GM12878 (cell line): ENCODE results near the gene TTLL1. TPM values are rescaled to one million over a fixed set of nuclear protein-coding genes. Genes with fewer than 3 reads are reported as not detected.
"Not testable (repeated sequence)": the region's sequence is repeated elsewhere in the genome, so short reads cannot be mapped to it uniquely, and the experiment has no call there.

Experiments
- ATAC-seq: fragments of 200-7000 bp; cut with Tn5 transposase; 3 replicates; pipeline ENCODE4 v1.9.1; 2020; ENCODE audit warnings: mild to moderate bottlenecking, moderate library complexity
- BruUV-seq: library from RNA; stranded (reverse); fragments of 400-500 nt; replicated peaks from 2 replicates; lab custom pipeline; 2021; lab: Mats Ljungman, UMichigan
- CTCF ChIA-PET: fragments of 300-600 bp; sonication (Branson Sonifier 250); formaldehyde crosslinking; extraction: SDS; loops from one replicate; lab custom pipeline; 2021; ENCODE audit warnings: inconsistent platforms; lab: Yijun Ruan, JAX
- POLR2A ChIA-PET: fragments of 350-600 bp; formaldehyde crosslinking; extraction: SDS; loops from one replicate; lab custom pipeline; 2021; ENCODE audit warnings: inconsistent platforms; lab: Charles Lee
- RAD21 ChIA-PET: fragments of 300-600 bp; sonication (Branson Sonifier 250); formaldehyde crosslinking; loops from one replicate; lab custom pipeline; 2023; ENCODE audit warnings: antibody characterized with exemption; ENCODE audit not compliant: unreplicated experiment; lab: Charles Lee
- SMC1A ChIA-PET: fragments of 300-600 bp; sonication (Branson Sonifier 250); formaldehyde crosslinking; loops from one replicate; lab custom pipeline; 2023; ENCODE audit not compliant: unreplicated experiment, uncharacterized antibody; lab: Charles Lee
- DNase-seq: peaks from one replicate; pipeline ENCODE4 v3.0.0-alpha.2; 2011; ENCODE audit warnings: low read depth, low spot score
- FAIRE-seq: peaks from 3 replicates; lab custom pipeline; 2011; peaks lifted over from hg19 to GRCh38; lab: Jason Lieb, UNC
- H2AFZ ChIP-seq: 2 replicates; pipeline ENCODE4 v1.6.0; 2011; ENCODE audit warnings: low read depth, low read length, control low read depth; ENCODE audit not compliant: control insufficient read depth
- H3K27ac ChIP-seq: 2 replicates; pipeline ENCODE4 v1.5.1; 2011; ENCODE audit warnings: control low read depth; ENCODE audit not compliant: control insufficient read depth, insufficient read depth
- H3K27me3 ChIP-seq, 2 experiments: replicated peaks in 1 of 2; 2 replicates each; pipeline versions ENCODE4 v1.6.0 to v1.6.1; 2011; ENCODE audit warnings: low read length in 1 of 2; ENCODE audit not compliant: control insufficient read depth in 2 of 2, insufficient read depth in 2 of 2
- H3K36me3 ChIP-seq, 2 experiments: 2 replicates each; pipeline ENCODE4 v1.5.1; 2011; ENCODE audit warnings: low read length in 1 of 2; ENCODE audit not compliant: control insufficient read depth in 2 of 2, insufficient read depth in 2 of 2
- H3K4me1 ChIP-seq: 2 replicates; pipeline ENCODE4 v1.6.1; 2011; ENCODE audit warnings: mild to moderate bottlenecking, low read length, moderate library complexity, mixed read lengths; ENCODE audit not compliant: control insufficient read depth, insufficient read depth
- H3K4me2 ChIP-seq: 2 replicates; pipeline ENCODE4 v1.6.0; 2011; ENCODE audit warnings: control low read depth; ENCODE audit not compliant: control insufficient read depth, insufficient read depth
- H3K4me3 ChIP-seq: fragments of 200-600 bp; sonication (generic); 2 replicates; pipeline ENCODE4 v1.5.1; 2016
- H3K79me2 ChIP-seq: 2 replicates; pipeline ENCODE4 v1.6.0; 2011; ENCODE audit warnings: low read length; ENCODE audit not compliant: control insufficient read depth, insufficient read depth
- H3K9ac ChIP-seq: 2 replicates; pipeline ENCODE4 v1.8.0; 2011; ENCODE audit warnings: low read length, control low read depth, mixed read lengths; ENCODE audit not compliant: control insufficient read depth, insufficient read depth
- H3K9me3 ChIP-seq: replicated peaks from 3 replicates; pipeline ENCODE4 v1.5.1; 2011; ENCODE audit warnings: mild to moderate bottlenecking, low read length; ENCODE audit not compliant: control insufficient read depth, insufficient read depth
- H4K20me1 ChIP-seq: 2 replicates; pipeline ENCODE4 v1.6.0; 2011; ENCODE audit not compliant: control insufficient read depth, insufficient read depth
- LARP7 ChIP-seq: fragments of 450-650 bp; IDR thresholded peaks from 2 replicates; pipeline ENCODE4 v1.6.1; 2017; ENCODE audit warnings: mild to moderate bottlenecking
- MEF2B ChIP-seq: fragments of 450-650 bp; IDR thresholded peaks from 2 replicates; pipeline ENCODE4 v1.6.1; 2018; ENCODE audit warnings: mild to moderate bottlenecking, moderate library complexity; ENCODE audit not compliant: partially characterized antibody, poor library complexity, severe bottlenecking
- NRF1 ChIP-seq: conservative IDR thresholded peaks from 2 replicates; pipeline ENCODE4 v1.6.1; 2011; ENCODE audit warnings: mild to moderate bottlenecking, low read depth, low read length, improper control_type of control experiment
- POLR2A ChIP-seq: IDR thresholded peaks from 2 replicates; pipeline ENCODE4 v1.6.1; 2011; ENCODE audit warnings: low read depth, mild to moderate bottlenecking, low read length
- RB1 ChIP-seq: fragments of 450-650 bp; formaldehyde crosslinking; IDR thresholded peaks from 2 replicates; pipeline ENCODE4 v1.6.1; 2017; ENCODE audit warnings: mild to moderate bottlenecking, borderline replicate concordance
- RELA ChIP-seq: fragments of 450-650 bp; IDR thresholded peaks from 2 replicates; pipeline ENCODE4 v1.8.0; 2014; ENCODE audit warnings: borderline replicate concordance; ENCODE audit not compliant: partially characterized antibody
- SMARCA5 ChIP-seq: fragments of 450-650 bp; IDR thresholded peaks from 2 replicates; pipeline ENCODE4 v1.6.1; 2017; ENCODE audit warnings: mild to moderate bottlenecking
- SPI1 ChIP-seq: IDR thresholded peaks from 2 replicates; pipeline ENCODE4 v1.6.1; 2011; ENCODE audit warnings: low read depth, mild to moderate bottlenecking, low read length, moderate library complexity, borderline replicate concordance; ENCODE audit not compliant: insufficient read depth
- YBX1 ChIP-seq: fragments of 450-650 bp; IDR thresholded peaks from 2 replicates; pipeline ENCODE4 v1.6.1; 2016; ENCODE audit warnings: antibody characterized with exemption
- ZNF207 ChIP-seq: fragments of 450-650 bp; IDR thresholded peaks from 2 replicates; pipeline ENCODE4 v1.6.1; 2014; ENCODE audit warnings: antibody characterized with exemption, mild to moderate bottlenecking, borderline replicate concordance
- WGBS: methylation state at CpG from one replicate; pipeline ENCODE4 v1.1.6; 2016; ENCODE audit warnings: low lambda C conversion rate; ENCODE audit not compliant: insufficient replicate concordance, insufficient coverage; ENCODE audit errors: missing lambda C conversion rate; 5-methylcytosine and 5-hydroxymethylcytosine counted together
- in situ Hi-C: fragments of 300-500 bp; cut with MboI; formaldehyde crosslinking; loops from 9 replicates; pipeline ENCODE4 v1.14.3; 2018; ENCODE audit warnings: mixed read lengths
- intact Hi-C: fragments of 100-400 bp; cut with micrococcal nuclease; formaldehyde crosslinking; loops from one replicate; pipeline ENCODE4 v1.14.2; 2022; ENCODE audit not compliant: unreplicated experiment
- polyA plus RNA-seq, 11 experiments: library from polyadenylated mRNA; depleted of rRNA in 4 of 11; unstranded in 6 of 11; stranded (reverse) in 5 of 11; fragments of >200 nt; fragmentation: Nextera tagmentation in 4 of 11; fragmentation: Illumina TruSeq in 1 of 11; extraction: Ambion mirVana in 4 of 11; extraction: Trizol in 1 of 11; gene quantifications; 1 replicate in 1 of 11; 2 replicates in 10 of 11; pipeline versions ENCODE4 v1.2.1 to v1.2.3, GENCODE V29; 2011 to 2016; ENCODE audit warnings: inconsistent platforms in 2 of 11, missing spikeins in 2 of 11, low read depth in 1 of 11
- total RNA-seq, 4 experiments: library from RNA; depleted of rRNA in 3 of 4; stranded (reverse); fragments of >200 nt in 3 of 4; fragmentation: Illumina TruSeq in 1 of 4; extraction: Trizol in 1 of 4; gene quantifications; 2 replicates each; pipeline versions ENCODE4 v1.2.1 to v1.2.3, GENCODE V29; 2013 to 2021

Gene TTLL1
- total and polyA plus RNA-seq, 10 of the 15 experiments (the other 5 are each of a cell fraction or from before 2014, with no cell fraction given), result 0.39 to 4.8 (median 3.2) TPM

GRCh38 chr22:43016150-43016549, 73.0 kb downstream of the TTLL1 start:
- H3K9me3 ChIP-seq, FAIRE-seq, H3K27ac ChIP-seq, BruUV-seq, H2AFZ ChIP-seq, intact Hi-C loops, H3K9ac ChIP-seq, H3K36me3 ChIP-seq, H3K4me1 ChIP-seq, H3K4me2 ChIP-seq, H4K20me1 ChIP-seq, in situ Hi-C loops, H3K27me3 ChIP-seq, ATAC-seq, H3K4me3 ChIP-seq, DNase-seq: not testable (repeated sequence)
- CTCF ChIA-PET, result interaction anchor here (1.3 to 4.6 kb wide), 4 partner anchors 12 to 148 kb away, joined by 4 to 20 read pairs (median 8); no protein-coding TSS in a partner anchor
- SMC1A ChIA-PET, result interaction anchor here (0.7 to 5.8 kb wide), 4 partner anchors 14 to 466 kb away, joined by 3 to 62 read pairs (median 4); no protein-coding TSS in a partner anchor
- POLR2A ChIA-PET, result interaction anchor here (1.2 to 4.4 kb wide), 4 partner anchors 14 to 171 kb away, joined by 3 to 63 read pairs (median 3); partner anchors contain the start of gene TTLL12
- RAD21 ChIA-PET, result interaction anchor here (1.1 to 4.1 kb wide), 2 partner anchors 16 to 17 kb away, joined by 3 to 14 read pairs; no protein-coding TSS in a partner anchor
- peaks cover 37% of the 10 kb centered on the region for H3K79me2 ChIP-seq
- 86% methylated on average over 5 of the region's 5 CpGs for WGBS

- Histone ChIP-seq H3K36me3 (no peaks in the 10 kb centered on the region), H3K27ac (no peak overlapping the region), H3K27me3 (no peaks in the 10 kb centered on the region), H3K4me2 (peak overlapping the region; percentile 96), H3K9ac (peak overlapping the region; percentile 75; the same call in 1 of the 2 replicates), H3K79me2 (peaks cover 42% of the 10 kb centered on the region), H3K9me3 (no peaks in the 10 kb centered on the region), H3K4me3 (peak overlapping the region; percentile 80), H3K4me1 (no peaks in the 10 kb centered on the region), H2AFZ (peak overlapping the region; percentile 92), H4K20me1 (peaks cover 5% of the 10 kb centered on the region; the same call in 1 of the 2 replicates)
- ATAC-seq (no peak), FAIRE-seq (no peak), DNase-seq (no peak)
- intact Hi-C loops, result no loop called here
- TSS peak; percentile 97 for BruUV-seq
- 0 out of 2 replicates have a peak, but pooled peaks have one; percentile 23 for TF ChIP-seq LARP7
- no peak for TF ChIP-seq SPI1
- TF ChIP-seq ZNF207, result 0 out of 2 replicates have a peak, but pooled peaks have one; percentile 8
- no peak for TF ChIP-seq NRF1
- no peak for TF ChIP-seq RELA
- no peak for TF ChIP-seq POLR2A
- TF ChIP-seq YBX1, result no peak
- no peak for TF ChIP-seq RB1
- TF ChIP-seq MEF2B, result peak; percentile 8
- TF ChIP-seq SMARCA5, result 0 out of 2 replicates have a peak, but pooled peaks have one; percentile 16
- POLR2A ChIA-PET, result interaction anchor here (0.6 to 4.4 kb wide), 9 partner anchors 13 to 1215 kb away, joined by 3 to 63 read pairs (median 4); partner anchors contain the start of genes CCDC134 and TTLL12
- RAD21 ChIA-PET, result interaction anchor here (0.6 to 4.1 kb wide), 9 partner anchors 14 to 189 kb away, joined by 3 to 17 read pairs (median 3); no protein-coding TSS in a partner anchor
- in situ Hi-C loops, result no loop called here
- SMC1A ChIA-PET, result interaction anchor here (0.8 to 5.8 kb wide), 4 partner anchors 13 to 92 kb away, joined by 3 to 62 read pairs (median 4); no protein-coding TSS in a partner anchor
- WGBS, result 0% methylated on average over 5 of the region's 5 CpGs
- CTCF ChIA-PET, result interaction anchor here (1.0 to 4.6 kb wide), 6 partner anchors 8 to 148 kb away, joined by 3 to 20 read pairs (median 6); no protein-coding TSS in a partner anchor
Measured at GRCh38 chr22:43015677-43016042, 73.5 kb downstream of the TTLL1 start.
